GM12801 (cell line): ENCODE data around the gene SCGB1A1.

Experiments
- TF ChIP-seq, protein P1 (sequence below): IDR thresholded peaks from one replicate; pipeline ENCODE4 v1.5.1; 2011; ENCODE audit warnings: control low read depth; ENCODE audit not compliant: insufficient read length; ENCODE audit errors: extremely low read depth

The SCGB1A1 gene

GRCh38 chr11:62419314-62419929, 589 bp downstream of the SCGB1A1 start:
- TF ChIP-seq, protein P1, sequence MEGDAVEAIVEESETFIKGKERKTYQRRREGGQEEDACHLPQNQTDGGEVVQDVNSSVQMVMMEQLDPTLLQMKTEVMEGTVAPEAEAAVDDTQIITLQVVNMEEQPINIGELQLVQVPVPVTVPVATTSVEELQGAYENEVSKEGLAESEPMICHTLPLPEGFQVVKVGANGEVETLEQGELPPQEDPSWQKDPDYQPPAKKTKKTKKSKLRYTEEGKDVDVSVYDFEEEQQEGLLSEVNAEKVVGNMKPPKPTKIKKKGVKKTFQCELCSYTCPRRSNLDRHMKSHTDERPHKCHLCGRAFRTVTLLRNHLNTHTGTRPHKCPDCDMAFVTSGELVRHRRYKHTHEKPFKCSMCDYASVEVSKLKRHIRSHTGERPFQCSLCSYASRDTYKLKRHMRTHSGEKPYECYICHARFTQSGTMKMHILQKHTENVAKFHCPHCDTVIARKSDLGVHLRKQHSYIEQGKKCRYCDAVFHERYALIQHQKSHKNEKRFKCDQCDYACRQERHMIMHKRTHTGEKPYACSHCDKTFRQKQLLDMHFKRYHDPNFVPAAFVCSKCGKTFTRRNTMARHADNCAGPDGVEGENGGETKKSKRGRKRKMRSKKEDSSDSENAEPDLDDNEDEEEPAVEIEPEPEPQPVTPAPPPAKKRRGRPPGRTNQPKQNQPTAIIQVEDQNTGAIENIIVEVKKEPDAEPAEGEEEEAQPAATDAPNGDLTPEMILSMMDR, result no peak

- TF ChIP-seq, protein P1, result no peak
These were observed 1.1 kb downstream of the SCGB1A1 start for GRCh38 chr11:62419943-62420342.

GRCh38 chr11:62420882-62421281, 2.0 kb downstream of the SCGB1A1 start:
- TF ChIP-seq, protein P1, result no peak

DNA sequence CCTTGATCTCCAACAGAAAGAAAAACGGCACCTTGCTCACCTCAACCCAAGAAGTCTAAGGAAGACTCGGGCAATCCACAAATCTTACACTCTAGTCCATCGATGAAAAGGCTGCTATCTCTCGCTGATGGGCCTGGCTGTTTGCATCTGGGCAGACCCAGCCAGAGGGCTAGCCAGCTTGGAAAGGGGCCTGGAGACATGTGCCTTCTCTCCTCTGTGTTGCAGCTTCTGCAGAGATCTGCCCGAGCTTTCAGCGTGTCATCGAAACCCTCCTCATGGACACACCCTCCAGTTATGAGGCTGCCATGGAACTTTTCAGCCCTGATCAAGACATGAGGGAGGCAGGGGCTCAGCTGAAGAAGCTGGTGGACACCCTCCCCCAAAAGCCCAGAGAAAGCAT, 3.2 kb downstream of the SCGB1A1 start:
- TF ChIP-seq, protein P1, result no peak

- TF ChIP-seq, protein P1, result no peak
These were observed 4.2 kb downstream of the SCGB1A1 start for GRCh38 chr11:62423012-62423411.

GRCh38 chr11:62427630-62428233, 8.9 kb downstream of the SCGB1A1 start:
- TF ChIP-seq, protein P1, result no peak

DNA sequence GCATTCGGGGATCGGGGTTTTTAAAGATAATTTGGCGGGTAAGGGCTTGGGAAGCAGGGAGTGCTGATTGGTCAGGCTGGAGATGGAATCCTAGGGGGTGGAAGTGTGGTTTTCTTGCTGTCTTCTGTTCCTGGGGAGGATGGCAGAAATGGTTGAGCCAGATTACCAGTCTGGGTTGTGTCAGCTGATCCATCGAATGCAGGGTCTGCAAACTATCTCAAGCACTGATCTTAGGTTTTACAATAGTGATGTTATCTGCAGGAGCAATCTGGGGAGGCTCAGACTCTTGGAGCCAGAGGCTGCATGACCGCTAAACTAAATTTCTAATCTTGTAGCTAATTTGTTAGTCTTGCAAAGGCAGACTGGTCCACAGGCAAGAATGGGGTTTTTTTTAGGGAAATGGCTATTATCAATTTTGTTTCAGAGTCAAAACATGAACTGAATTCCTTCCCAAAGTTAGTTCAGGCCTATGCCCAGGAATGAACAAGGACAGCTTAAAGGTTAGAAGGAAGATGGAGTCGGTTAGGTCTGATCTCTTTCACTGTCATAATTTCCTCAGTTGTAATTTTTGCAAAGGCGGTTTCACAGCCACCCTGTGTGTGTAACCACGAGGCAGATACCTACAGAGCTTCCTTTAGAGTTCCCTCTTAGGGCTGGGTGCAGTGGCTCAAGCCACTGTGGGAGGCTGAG, 10.2 kb downstream of the SCGB1A1 start:
- TF ChIP-seq, protein P1, result no peak
